Tibial nerve (tissue), 4 donors: ENCODE data around the gene TTC7B. TPM values are rescaled to one million over a fixed set of nuclear protein-coding genes. Genes with fewer than 3 reads are reported as not detected.
A peak's percentile ranks its signal among the peaks of the same experiment; 100 is the strongest.

Experiments used
- DNase-seq, 2 donors: peaks; one replicate each; pipeline ENCODE4 v3.0.0-alpha.2; 2019; ENCODE audit warnings: low spot score in 2 of 2
- H3K27ac ChIP-seq, 4 donors: fragments of 200-600 bp; sonication (generic) in 3 of 4; one replicate each; pipeline ENCODE4 v1.5.1; 2017 to 2019; ENCODE audit warnings: mild to moderate bottlenecking in 1 of 4
- H3K27me3 ChIP-seq, 2 donors: fragments of 200-600 bp; sonication (generic) in 1 of 2; one replicate each; pipeline versions ENCODE4 v1.5.1 to v1.6.0; 2017 to 2019
- H3K36me3 ChIP-seq, 3 donors: fragments of 200-600 bp; sonication (generic); one replicate each; pipeline ENCODE4 v1.5.1; 2018 to 2019
- H3K4me1 ChIP-seq, 4 donors: fragments of 200-600 bp; sonication (generic) in 3 of 4; one replicate each; pipeline ENCODE4 v1.5.1; 2017 to 2019
- H3K4me3 ChIP-seq, 4 donors: fragments of 200-600 bp; sonication (generic) in 3 of 4; one replicate each; pipeline ENCODE4 v1.5.1; 2017 to 2019; ENCODE audit warnings: mild to moderate bottlenecking in 1 of 4, moderate library complexity in 1 of 4
- H3K9me3 ChIP-seq, 4 donors: fragments of 200-600 bp; sonication (generic) in 3 of 4; one replicate each; pipeline ENCODE4 v1.5.1; 2017 to 2019
- CTCF ChIP-seq, 5 experiments: fragments of 200-600 bp in 3 of 5; fragments of 450-650 bp in 2 of 5; sonication (generic) in 3 of 5; IDR thresholded peaks; one replicate each; pipeline ENCODE4 v1.5.1; 2016 to 2019; ENCODE audit warnings: antibody characterized with exemption in 5 of 5, mild to moderate bottlenecking in 3 of 5, moderate library complexity in 2 of 5
- EP300 ChIP-seq, 2 donors: sonication (generic); formaldehyde crosslinking; IDR thresholded peaks; one replicate each; pipeline ENCODE4 v1.6.1; 2017; ENCODE audit warnings: antibody characterized with exemption in 2 of 2, mild to moderate bottlenecking in 1 of 2
- POLR2A ChIP-seq, 2 donors: fragments of 450-650 bp; IDR thresholded peaks; one replicate each; pipeline ENCODE4 v1.6.1; 2017; ENCODE audit warnings: antibody characterized with exemption in 2 of 2, mild to moderate bottlenecking in 2 of 2, moderate library complexity in 2 of 2
- WGBS, 2 donors: methylation state at CpG; one replicate each; pipeline ENCODE4 v1.1.5; 2018; 5-methylcytosine and 5-hydroxymethylcytosine counted together
- total RNA-seq, 4 donors: library from RNA; depleted of rRNA; stranded (reverse); fragments of >200 nt; gene quantifications; one replicate each; pipeline ENCODE4 v1.1.0, GENCODE V29; 2016

TTC7B gene
- total RNA-seq, 4 donors from 2014 or later = 25.9 to 44.1 (median 34.4) TPM

GRCh38 chr14:90641615-90642243, 174.5 kb downstream of the TTC7B start:
- H3K9me3 ChIP-seq = no peaks in the 10 kb centered on the region
- 41 to 44% methylated on average over 6 of the region's 6 CpGs for WGBS, 2 donors
- DNase-seq = no peak
- no peaks in the 10 kb centered on the region for H3K27me3 ChIP-seq
- H3K36me3 ChIP-seq = peaks cover 0 to 23% (median 0%) of the 10 kb centered on the region in 3 donors
- peak overlapping the region in 3 of 4 donors; percentile 36 to 63 (median 63) for H3K27ac ChIP-seq
- H3K4me1 ChIP-seq = peaks cover 0 to 23% (median 14%) of the 10 kb centered on the region in 4 donors
- TF ChIP-seq POLR2A (IDR thresholded peaks at IDR 0.05) = no peak
- TF ChIP-seq CTCF (IDR thresholded peaks at IDR 0.05) = no peak
- no peak for TF ChIP-seq EP300 (IDR thresholded peaks at IDR 0.05)
- H3K4me3 ChIP-seq = no peak overlapping the region

- H3K9me3 ChIP-seq = no peaks in the 10 kb centered on the region
- H3K27ac ChIP-seq = peak overlapping the region in 2 of 4 donors; percentile 63
- no peak for DNase-seq
- 83 to 85% methylated on average over 3 of the region's 3 CpGs for WGBS, 2 donors
- no peaks in the 10 kb centered on the region for H3K27me3 ChIP-seq
- no peak overlapping the region for H3K4me3 ChIP-seq
- no peak for TF ChIP-seq POLR2A (IDR thresholded peaks at IDR 0.05)
- TF ChIP-seq CTCF (IDR thresholded peaks at IDR 0.05) = no peak
- TF ChIP-seq EP300 (IDR thresholded peaks at IDR 0.05) = no peak
- H3K36me3 ChIP-seq = peaks cover 0 to 18% (median 0%) of the 10 kb centered on the region in 3 donors
- H3K4me1 ChIP-seq = peaks cover 0 to 21% (median 14%) of the 10 kb centered on the region in 4 donors
Observed at GRCh38 chr14:90641168-90641567, 175.1 kb downstream of the TTC7B start.

GRCh38 chr14:90639641-90640040, 176.6 kb downstream of the TTC7B start:
- Histone ChIP-seq H3K4me3 (no peak overlapping the region), H3K27ac (no peak overlapping the region), H3K4me1 (peaks cover 0 to 18% (median 13%) of the 10 kb centered on the region in 4 donors), H3K27me3 (no peaks in the 10 kb centered on the region), H3K36me3 (peaks cover 0 to 8% (median 0%) of the 10 kb centered on the region in 3 donors), H3K9me3 (no peaks in the 10 kb centered on the region)
- TF ChIP-seq CTCF (IDR thresholded peaks at IDR 0.05) = no peak
- DNase-seq = no peak
- WGBS, 2 donors = 77 to 79% methylated on average over 9 of the region's 9 CpGs

- Histone ChIP-seq H3K9me3 (no peaks in the 10 kb centered on the region), H3K36me3 (no peaks in the 10 kb centered on the region), H3K27me3 (no peaks in the 10 kb centered on the region), H3K4me1 (peaks cover 0 to 8% (median 0%) of the 10 kb centered on the region in 4 donors), H3K4me3 (no peak overlapping the region), H3K27ac (no peak overlapping the region)
- 84 to 93% methylated on average over 2 of the region's 2 CpGs for WGBS, 2 donors
- no peak for DNase-seq
- TF ChIP-seq EP300 (IDR thresholded peaks at IDR 0.05) (no peak), POLR2A (IDR thresholded peaks at IDR 0.05) (no peak), CTCF (IDR thresholded peaks at IDR 0.05) (no peak)
Observed at GRCh38 chr14:90632871-90633270, 183.4 kb downstream of the TTC7B start.

GRCh38 chr14:90632451-90632850, 183.8 kb downstream of the TTC7B start:
- no peak overlapping the region for H3K27ac ChIP-seq
- WGBS, 2 donors = 86 to 99% methylated on average over 3 of the region's 3 CpGs

More at GRCh38 chr14:90632451-90632850, 183.8 kb downstream of the TTC7B start:
- H3K4me1 ChIP-seq = peaks cover 0 to 8% (median 0%) of the 10 kb centered on the region in 4 donors
- no peak overlapping the region for H3K4me3 ChIP-seq
- H3K9me3 ChIP-seq = no peaks in the 10 kb centered on the region
- TF ChIP-seq EP300 (IDR thresholded peaks at IDR 0.05) (no peak), POLR2A (IDR thresholded peaks at IDR 0.05) (no peak), CTCF (IDR thresholded peaks at IDR 0.05) (no peak)
- no peaks in the 10 kb centered on the region for H3K27me3 ChIP-seq
- H3K36me3 ChIP-seq = no peaks in the 10 kb centered on the region
- no peak for DNase-seq
